ENCODE results near the gene MLC1. TPM values are rescaled to one million over a fixed set of nuclear protein-coding genes. Genes with fewer than 3 reads are reported as not detected.
A peak's percentile ranks its signal among the peaks of the same experiment; 100 is the strongest.

Gene MLC1
- total RNA-seq, 1 donor from 2014 or later = 29.2 TPM

DNA sequence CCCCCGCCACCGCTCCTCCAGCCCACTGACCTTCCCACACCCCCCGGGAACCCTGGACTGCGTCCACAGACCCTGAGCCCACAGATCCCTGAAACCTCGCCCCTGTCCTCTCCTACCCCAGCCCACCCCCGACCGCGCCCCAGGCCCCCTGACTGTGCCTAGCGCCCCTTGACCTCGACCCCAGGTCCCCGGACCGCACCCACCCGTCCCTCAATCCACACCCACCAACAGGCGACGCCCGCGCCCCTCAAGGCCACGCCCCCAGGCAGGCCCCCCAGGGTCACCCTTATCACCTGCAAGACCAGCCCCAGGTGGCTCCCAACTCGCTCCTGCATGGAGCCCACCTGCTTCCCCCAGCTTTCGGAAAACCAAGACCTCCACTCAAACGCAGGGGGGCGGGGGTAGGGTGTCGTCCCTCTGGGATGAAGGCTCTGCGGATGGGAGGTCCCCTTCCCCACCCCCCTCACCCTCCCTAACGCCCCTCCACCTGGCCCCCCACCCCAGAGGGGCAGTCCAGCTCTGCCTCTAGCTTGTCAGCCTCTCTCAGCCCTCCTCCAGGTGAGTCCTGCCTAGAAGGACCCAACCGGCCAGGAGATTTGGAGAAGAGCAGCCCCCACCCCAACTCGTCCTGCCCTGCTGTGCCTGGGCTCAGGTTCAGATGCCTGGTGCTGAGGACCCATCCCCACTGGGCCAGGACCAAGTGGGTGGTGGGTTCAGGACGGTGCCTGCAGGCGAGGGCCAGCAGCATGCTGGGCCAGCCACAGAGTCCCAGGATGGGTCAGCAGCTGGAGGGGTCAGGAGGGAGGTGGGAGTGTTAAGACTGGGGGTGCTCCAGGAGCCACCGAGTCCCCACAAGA lies 69.5 kb downstream of the MLC1 start:
- peaks cover 9% of the 10 kb centered on the region for H3K27me3 ChIP-seq
- H3K4me3 ChIP-seq = no peak overlapping the region
- peaks cover 13% of the 10 kb centered on the region for H3K4me1 ChIP-seq
- DNase-seq (ENCODE audit: extremely low spot score in 2 of 2) = no peak
- TF ChIP-seq POLR2A (IDR thresholded peaks at IDR 0.05) (no peak), POLR2AphosphoS5 (IDR thresholded peaks at IDR 0.05; ENCODE audit: insufficient read depth in 1 of 2, low read depth in 1 of 2) (no peak)
- TF ChIP-seq, protein P1, sequence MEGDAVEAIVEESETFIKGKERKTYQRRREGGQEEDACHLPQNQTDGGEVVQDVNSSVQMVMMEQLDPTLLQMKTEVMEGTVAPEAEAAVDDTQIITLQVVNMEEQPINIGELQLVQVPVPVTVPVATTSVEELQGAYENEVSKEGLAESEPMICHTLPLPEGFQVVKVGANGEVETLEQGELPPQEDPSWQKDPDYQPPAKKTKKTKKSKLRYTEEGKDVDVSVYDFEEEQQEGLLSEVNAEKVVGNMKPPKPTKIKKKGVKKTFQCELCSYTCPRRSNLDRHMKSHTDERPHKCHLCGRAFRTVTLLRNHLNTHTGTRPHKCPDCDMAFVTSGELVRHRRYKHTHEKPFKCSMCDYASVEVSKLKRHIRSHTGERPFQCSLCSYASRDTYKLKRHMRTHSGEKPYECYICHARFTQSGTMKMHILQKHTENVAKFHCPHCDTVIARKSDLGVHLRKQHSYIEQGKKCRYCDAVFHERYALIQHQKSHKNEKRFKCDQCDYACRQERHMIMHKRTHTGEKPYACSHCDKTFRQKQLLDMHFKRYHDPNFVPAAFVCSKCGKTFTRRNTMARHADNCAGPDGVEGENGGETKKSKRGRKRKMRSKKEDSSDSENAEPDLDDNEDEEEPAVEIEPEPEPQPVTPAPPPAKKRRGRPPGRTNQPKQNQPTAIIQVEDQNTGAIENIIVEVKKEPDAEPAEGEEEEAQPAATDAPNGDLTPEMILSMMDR (IDR thresholded peaks at IDR 0.05) = no peak
- H3K9me3 ChIP-seq = no peaks in the 10 kb centered on the region
- no peaks in the 10 kb centered on the region for H3K36me3 ChIP-seq
- intact Hi-C loops (cut with DNase I) = no loop called here
- no peak overlapping the region for H3K27ac ChIP-seq

DNA sequence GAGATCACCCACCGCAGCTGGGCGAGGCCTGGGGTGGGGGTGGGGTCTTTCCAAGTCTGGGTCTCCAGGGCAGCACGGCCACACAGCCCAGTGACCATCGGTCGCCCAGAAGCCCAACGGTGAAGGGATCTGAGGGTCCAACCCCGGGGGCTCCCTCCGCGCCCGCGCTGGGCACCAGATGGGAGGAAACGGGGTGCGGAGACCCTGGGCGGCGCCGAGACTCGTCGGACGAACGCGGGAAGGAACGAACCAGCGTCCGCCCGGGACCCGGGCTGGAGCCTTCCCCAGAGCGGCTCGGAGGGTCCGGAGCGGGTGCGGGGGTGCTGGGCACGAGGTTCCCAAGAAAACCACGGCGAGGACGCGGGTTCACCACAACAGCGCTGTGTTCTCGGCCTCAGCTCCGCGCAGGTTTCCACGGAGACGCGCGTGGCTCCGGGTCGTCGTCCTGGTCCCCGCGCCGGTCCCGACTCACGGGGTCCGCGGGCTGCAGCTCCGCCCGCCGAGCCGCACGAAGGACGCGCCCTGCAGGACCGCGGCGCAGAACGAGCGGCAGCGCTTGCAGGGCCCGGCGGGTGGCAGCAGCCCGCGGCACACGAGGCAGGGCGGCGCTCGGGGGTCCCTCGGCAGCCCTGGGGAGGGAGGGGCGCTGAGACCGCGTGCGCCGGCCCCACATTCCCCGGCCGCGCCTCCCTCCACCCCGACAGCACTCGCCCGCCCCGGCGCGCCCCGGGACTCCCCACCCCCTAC lies 70.4 kb downstream of the MLC1 start:
- no peaks in the 10 kb centered on the region for H3K36me3 ChIP-seq
- H3K4me1 ChIP-seq = peaks cover 18% of the 10 kb centered on the region
- no peak overlapping the region for H3K27ac ChIP-seq
- intact Hi-C loops (cut with DNase I) = no loop called here
- H3K27me3 ChIP-seq = peaks cover 11% of the 10 kb centered on the region
- DNase-seq (ENCODE audit: extremely low spot score in 2 of 2) = no peak
- no peaks in the 10 kb centered on the region for H3K9me3 ChIP-seq
- H3K4me3 ChIP-seq = no peak overlapping the region
- TF ChIP-seq, protein P1 (IDR thresholded peaks at IDR 0.05) = no peak
- TF ChIP-seq POLR2A (IDR thresholded peaks at IDR 0.05) (no peak), POLR2AphosphoS5 (IDR thresholded peaks at IDR 0.05; ENCODE audit: insufficient read depth in 1 of 2, low read depth in 1 of 2) (no peak)

DNA sequence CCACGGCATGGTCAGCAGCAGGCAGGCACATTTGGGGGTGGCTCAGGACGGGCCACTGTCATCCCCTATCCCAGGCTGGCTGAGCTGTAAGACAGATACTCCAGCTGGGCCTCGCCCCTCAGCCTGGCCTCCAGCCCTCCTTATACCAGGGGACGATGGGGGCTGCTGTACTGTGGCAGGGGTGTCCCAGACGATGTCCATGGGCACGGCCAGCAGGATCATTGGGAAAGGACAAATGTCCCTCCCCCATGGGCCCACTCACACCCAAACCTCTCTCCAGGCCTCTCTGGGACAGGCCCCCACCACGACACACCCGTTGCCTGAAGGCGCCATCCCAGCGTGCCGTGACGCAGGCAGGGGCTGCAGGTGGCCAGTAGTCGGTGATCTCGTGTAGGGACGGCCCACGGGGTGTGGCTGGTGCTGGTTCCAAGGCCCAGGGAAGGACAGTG lies 71.1 kb downstream of the MLC1 start:
- Histone ChIP-seq H3K27ac (no peak overlapping the region), H3K9me3 (no peaks in the 10 kb centered on the region), H3K36me3 (no peaks in the 10 kb centered on the region), H3K4me3 (no peak overlapping the region), H3K4me1 (peaks cover 18% of the 10 kb centered on the region), H3K27me3 (peaks cover 11% of the 10 kb centered on the region)
- intact Hi-C loops (cut with DNase I) = no loop called here
- DNase-seq (ENCODE audit: extremely low spot score in 2 of 2) = peak in 1 of 2 donors; percentile 74
- TF ChIP-seq, protein P1 (IDR thresholded peaks at IDR 0.05) = no peak
- TF ChIP-seq POLR2AphosphoS5 (IDR thresholded peaks at IDR 0.05; ENCODE audit: insufficient read depth in 1 of 2, low read depth in 1 of 2) (no peak), POLR2A (IDR thresholded peaks at IDR 0.05) (no peak)

DNA sequence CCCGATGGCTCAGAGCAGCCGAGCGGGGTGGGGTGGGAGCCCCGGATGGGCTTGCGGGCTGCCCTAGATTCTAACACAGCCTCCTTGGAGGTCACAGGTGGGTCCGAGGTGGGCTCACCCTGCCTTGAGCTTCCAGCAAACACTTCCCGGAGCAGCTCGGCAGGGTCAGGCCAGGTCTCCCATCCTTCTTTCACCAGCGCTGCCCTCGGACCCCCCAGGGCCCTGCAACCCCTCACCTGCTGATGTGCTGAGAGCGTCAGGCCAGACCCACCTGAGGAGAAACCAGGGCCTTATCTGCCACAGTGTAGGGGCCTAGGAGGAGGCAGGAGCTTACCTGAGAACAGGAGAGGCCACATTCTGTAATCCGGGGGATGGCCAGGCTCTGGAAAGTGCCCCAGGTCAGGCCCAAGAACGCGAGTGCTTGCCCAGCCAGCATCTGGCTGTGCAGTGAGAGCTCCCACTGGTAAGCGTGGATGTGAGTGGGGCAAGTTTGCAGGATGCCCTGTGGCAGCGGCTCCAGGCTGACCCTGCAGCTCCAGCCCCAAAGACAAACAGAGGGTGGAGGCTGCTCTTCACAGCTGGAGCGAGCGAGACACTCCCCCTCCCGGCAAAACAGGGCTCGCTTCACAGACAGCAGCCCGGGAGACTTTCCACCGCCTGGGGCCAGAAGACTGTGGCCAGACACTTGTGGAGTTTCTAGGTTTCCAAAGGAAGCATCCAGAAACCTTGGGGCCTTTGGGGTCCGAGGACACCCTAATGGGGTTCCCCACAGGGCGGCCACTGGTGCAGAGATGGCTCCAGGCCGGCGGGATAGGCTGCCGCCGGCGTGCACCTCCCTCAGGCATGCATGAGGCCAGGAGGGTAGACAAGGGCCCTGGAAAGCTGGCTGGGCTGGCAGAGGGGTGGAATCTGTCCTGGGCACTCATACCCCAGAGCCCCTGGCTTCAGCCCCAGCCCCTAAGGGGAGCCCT lies 72.7 kb downstream of the MLC1 start, which contains the start of gene IL17REL:
IL17REL (minus strand) TSS at position 555 of the 971 bp plus-strand sequence; CDS start at position 436, 119 bp downstream.
- TF ChIP-seq POLR2A (IDR thresholded peaks at IDR 0.05) (no peak), POLR2AphosphoS5 (IDR thresholded peaks at IDR 0.05; ENCODE audit: insufficient read depth in 1 of 2, low read depth in 1 of 2) (no peak)
- TF ChIP-seq, protein P1 (IDR thresholded peaks at IDR 0.05) = no peak
- intact Hi-C loops (cut with DNase I) = no loop called here
- H3K4me1 ChIP-seq = peaks cover 18% of the 10 kb centered on the region
- no peak within 1 kb of the TSS for H3K4me3 ChIP-seq
- no peaks in the 10 kb centered on the region for H3K9me3 ChIP-seq
- peak in 1 of 2 donors; percentile 72 for DNase-seq (ENCODE audit: extremely low spot score in 2 of 2)
- no peaks in the 10 kb centered on the region for H3K36me3 ChIP-seq
- H3K27me3 ChIP-seq = peaks cover 11% of the 10 kb centered on the region
- H3K27ac ChIP-seq = no peak within 1 kb of the TSS
